Karpas-422 (cell line): Measurements from ENCODE around the gene FNDC1. TPM values are rescaled to one million over a fixed set of nuclear protein-coding genes. Genes with fewer than 3 reads are reported as not detected.

ENCODE experiments used
- DNase-seq: peaks from one replicate; pipeline ENCODE4 v3.0.0-alpha.2; 2015
- H2AFZ ChIP-seq: fragments of 200-600 bp; sonication (generic); 2 replicates; pipeline ENCODE4 v1.6.1; 2014; ENCODE audit warnings: antibody characterized with exemption, low read length, mixed read lengths
- H3K27ac ChIP-seq: fragments of 200-600 bp; sonication (generic); 2 replicates; pipeline ENCODE4 v1.5.1; 2014; ENCODE audit warnings: mild to moderate bottlenecking, low read length, moderate library complexity
- H3K27me3 ChIP-seq: fragments of 200-600 bp; sonication (generic); 2 replicates; pipeline ENCODE4 v1.6.1; 2014; ENCODE audit warnings: low read length, mixed read lengths
- H3K36me3 ChIP-seq: fragments of 200-600 bp; sonication (generic); 2 replicates; pipeline ENCODE4 v1.6.1; 2014; ENCODE audit warnings: low read length, mixed read lengths; ENCODE audit not compliant: insufficient read depth
- H3K4me1 ChIP-seq: fragments of 200-600 bp; sonication (generic); 2 replicates; pipeline ENCODE4 v1.6.1; 2014; ENCODE audit warnings: mild to moderate bottlenecking, low read length, mixed read lengths
- H3K4me2 ChIP-seq: fragments of 200-600 bp; sonication (generic); 2 replicates; pipeline ENCODE4 v1.6.1; 2014; ENCODE audit warnings: low read length, low read depth, mild to moderate bottlenecking; ENCODE audit not compliant: poor library complexity, severe bottlenecking
- H3K4me3 ChIP-seq: fragments of 200-600 bp; sonication (generic); 2 replicates; pipeline ENCODE4 v1.5.1; 2014; ENCODE audit warnings: mild to moderate bottlenecking, antibody characterized with exemption, low read length, mixed read lengths
- H3K79me2 ChIP-seq: fragments of 200-600 bp; sonication (generic); 2 replicates; pipeline ENCODE4 v1.6.1; 2014; ENCODE audit warnings: mild to moderate bottlenecking, low read length, mixed read lengths
- H3K9ac ChIP-seq: fragments of 200-600 bp; sonication (generic); 2 replicates; pipeline ENCODE4 v1.6.0; 2014; ENCODE audit warnings: low read length
- H3K9me2 ChIP-seq: fragments of 200-600 bp; sonication (generic), shearing (Covaris generic); replicated peaks from 2 replicates; pipeline ENCODE4 v1.6.0; 2014; ENCODE audit warnings: mild to moderate bottlenecking, low read length, moderate library complexity; ENCODE audit not compliant: insufficient read depth
- H3K9me3 ChIP-seq: fragments of 300-700, 200-600 bp; sonication (generic); 2 replicates; pipeline ENCODE4 v1.6.1; 2014; ENCODE audit warnings: low read length, mixed read lengths
- H4K20me1 ChIP-seq: fragments of 200-600 bp; sonication (generic); 2 replicates; pipeline ENCODE4 v1.6.1; 2014; ENCODE audit warnings: mild to moderate bottlenecking, antibody characterized with exemption, low read length, low read depth; ENCODE audit not compliant: insufficient read depth
- total RNA-seq: library from RNA; depleted of rRNA; stranded (reverse); fragments of >200 nt; shearing (Covaris generic); gene quantifications from 2 replicates; pipeline ENCODE4 v1.2.3, GENCODE V29; 2014; ENCODE audit warnings: low replicate concordance

FNDC1 gene
- total RNA-seq, 1 experiment from 2014 or later = 90.0 TPM

GRCh38 chr6:159148641-159149040 lies 20.6 kb upstream of the FNDC1 start:
- Histone ChIP-seq H3K4me1 (no peaks in the 10 kb centered on the region; the same call in 1 of the 2 replicates), H3K36me3 (no peaks in the 10 kb centered on the region), H3K27me3 (no peaks in the 10 kb centered on the region), H3K4me3 (no peak overlapping the region), H3K9me2 (no peaks in the 10 kb centered on the region), H2AFZ (no peak overlapping the region), H3K9ac (no peak overlapping the region), H3K4me2 (no peak overlapping the region), H4K20me1 (no peaks in the 10 kb centered on the region), H3K27ac (no peak overlapping the region), H3K9me3 (no peaks in the 10 kb centered on the region), H3K79me2 (no peaks in the 10 kb centered on the region)
- DNase-seq = no peak

GRCh38 chr6:159149641-159150040 lies 19.6 kb upstream of the FNDC1 start:
- H3K9me2 ChIP-seq = no peaks in the 10 kb centered on the region
- H3K27ac ChIP-seq = no peak overlapping the region
- no peak overlapping the region for H3K4me3 ChIP-seq
- no peak overlapping the region for H3K9ac ChIP-seq
- H3K4me1 ChIP-seq = no peaks in the 10 kb centered on the region; the same call in 1 of the 2 replicates
- no peaks in the 10 kb centered on the region for H3K27me3 ChIP-seq
- no peak overlapping the region for H3K4me2 ChIP-seq
- no peak for DNase-seq
- no peaks in the 10 kb centered on the region for H3K36me3 ChIP-seq
- no peaks in the 10 kb centered on the region for H4K20me1 ChIP-seq
- H3K9me3 ChIP-seq = no peaks in the 10 kb centered on the region
- H2AFZ ChIP-seq = no peak overlapping the region
- no peaks in the 10 kb centered on the region for H3K79me2 ChIP-seq

GRCh38 chr6:159151266-159151855 lies 17.8 kb upstream of the FNDC1 start:
- no peaks in the 10 kb centered on the region for H3K36me3 ChIP-seq
- no peaks in the 10 kb centered on the region for H3K27me3 ChIP-seq
- no peaks in the 10 kb centered on the region for H3K9me2 ChIP-seq
- no peak overlapping the region for H3K9ac ChIP-seq
- no peaks in the 10 kb centered on the region; the same call in 1 of the 2 replicates for H3K4me1 ChIP-seq
- H3K79me2 ChIP-seq = no peaks in the 10 kb centered on the region
- peak; percentile 83 for DNase-seq
- no peaks in the 10 kb centered on the region for H4K20me1 ChIP-seq
- no peak overlapping the region for H2AFZ ChIP-seq
- H3K9me3 ChIP-seq = peaks cover 4% of the 10 kb centered on the region; the same call in 1 of the 2 replicates
- H3K4me3 ChIP-seq = no peak overlapping the region
- H3K4me2 ChIP-seq = no peak overlapping the region
- H3K27ac ChIP-seq = no peak overlapping the region

GRCh38 chr6:159152041-159152440 lies 17.2 kb upstream of the FNDC1 start:
- no peaks in the 10 kb centered on the region for H4K20me1 ChIP-seq
- H3K9ac ChIP-seq = no peak overlapping the region
- no peak overlapping the region for H3K4me2 ChIP-seq
- peaks cover 4% of the 10 kb centered on the region; the same call in 1 of the 2 replicates for H3K9me3 ChIP-seq
- H3K4me1 ChIP-seq = no peaks in the 10 kb centered on the region; the same call in 1 of the 2 replicates
- no peaks in the 10 kb centered on the region for H3K9me2 ChIP-seq
- H3K36me3 ChIP-seq = no peaks in the 10 kb centered on the region
- H3K27ac ChIP-seq = no peak overlapping the region
- no peak overlapping the region for H2AFZ ChIP-seq
- no peaks in the 10 kb centered on the region for H3K27me3 ChIP-seq
- no peak overlapping the region for H3K4me3 ChIP-seq
- H3K79me2 ChIP-seq = no peaks in the 10 kb centered on the region
- DNase-seq = no peak

GRCh38 chr6:159152782-159153181 lies 16.4 kb upstream of the FNDC1 start:
- no peak for DNase-seq
- H3K9me2 ChIP-seq = no peaks in the 10 kb centered on the region
- peaks cover 4% of the 10 kb centered on the region; the same call in 1 of the 2 replicates for H3K9me3 ChIP-seq
- no peaks in the 10 kb centered on the region; the same call in 1 of the 2 replicates for H3K4me1 ChIP-seq
- no peaks in the 10 kb centered on the region for H3K36me3 ChIP-seq
- H3K27ac ChIP-seq = no peak overlapping the region
- H3K9ac ChIP-seq = no peak overlapping the region
- H4K20me1 ChIP-seq = no peaks in the 10 kb centered on the region
- H3K4me2 ChIP-seq = no peak overlapping the region
- H3K4me3 ChIP-seq = no peak overlapping the region
- H3K27me3 ChIP-seq = no peaks in the 10 kb centered on the region
- H2AFZ ChIP-seq = no peak overlapping the region
- no peaks in the 10 kb centered on the region for H3K79me2 ChIP-seq

GRCh38 chr6:159155679-159156078 lies 13.5 kb upstream of the FNDC1 start:
- DNase-seq = no peak
- Histone ChIP-seq H3K9me3 (peaks cover 4% of the 10 kb centered on the region; the same call in 1 of the 2 replicates), H3K27ac (no peak overlapping the region), H3K9ac (no peak overlapping the region), H3K27me3 (no peaks in the 10 kb centered on the region), H3K4me3 (no peak overlapping the region), H3K36me3 (no peaks in the 10 kb centered on the region), H2AFZ (no peak overlapping the region), H3K9me2 (no peaks in the 10 kb centered on the region), H4K20me1 (no peaks in the 10 kb centered on the region), H3K79me2 (no peaks in the 10 kb centered on the region), H3K4me2 (no peak overlapping the region), H3K4me1 (no peaks in the 10 kb centered on the region; the same call in 1 of the 2 replicates)

GRCh38 chr6:159156089-159156488 lies 13.1 kb upstream of the FNDC1 start:
- H3K36me3 ChIP-seq = no peaks in the 10 kb centered on the region
- no peak for DNase-seq
- no peak overlapping the region for H3K27ac ChIP-seq
- no peaks in the 10 kb centered on the region for H3K27me3 ChIP-seq
- no peaks in the 10 kb centered on the region for H4K20me1 ChIP-seq
- H3K9me2 ChIP-seq = no peaks in the 10 kb centered on the region
- no peak overlapping the region for H3K4me2 ChIP-seq
- H3K79me2 ChIP-seq = no peaks in the 10 kb centered on the region
- no peak overlapping the region for H2AFZ ChIP-seq
- H3K4me1 ChIP-seq = no peaks in the 10 kb centered on the region; the same call in 1 of the 2 replicates
- peaks cover 4% of the 10 kb centered on the region; the same call in 1 of the 2 replicates for H3K9me3 ChIP-seq
- no peak overlapping the region for H3K9ac ChIP-seq
- no peak overlapping the region for H3K4me3 ChIP-seq

- Histone ChIP-seq H3K4me2 (no peak overlapping the region), H3K36me3 (no peaks in the 10 kb centered on the region), H3K27ac (no peak overlapping the region), H3K4me3 (no peak overlapping the region), H2AFZ (no peak overlapping the region), H3K27me3 (no peaks in the 10 kb centered on the region), H3K4me1 (no peaks in the 10 kb centered on the region), H4K20me1 (no peaks in the 10 kb centered on the region), H3K9me2 (no peaks in the 10 kb centered on the region), H3K79me2 (no peaks in the 10 kb centered on the region), H3K9ac (no peak overlapping the region), H3K9me3 (peaks cover 4% of the 10 kb centered on the region; the same call in 1 of the 2 replicates)
- DNase-seq = no peak
These were observed 11.8 kb upstream of the FNDC1 start for GRCh38 chr6:159157431-159157830.
